T-helper 22 cell (primary cell): ENCODE results near the gene COL15A1.

ENCODE experiments used
- DNase-seq: peaks from one replicate; pipeline ENCODE4 v3.0.0-alpha.2; 2020; ENCODE audit warnings: low read depth

The COL15A1 gene

DNA sequence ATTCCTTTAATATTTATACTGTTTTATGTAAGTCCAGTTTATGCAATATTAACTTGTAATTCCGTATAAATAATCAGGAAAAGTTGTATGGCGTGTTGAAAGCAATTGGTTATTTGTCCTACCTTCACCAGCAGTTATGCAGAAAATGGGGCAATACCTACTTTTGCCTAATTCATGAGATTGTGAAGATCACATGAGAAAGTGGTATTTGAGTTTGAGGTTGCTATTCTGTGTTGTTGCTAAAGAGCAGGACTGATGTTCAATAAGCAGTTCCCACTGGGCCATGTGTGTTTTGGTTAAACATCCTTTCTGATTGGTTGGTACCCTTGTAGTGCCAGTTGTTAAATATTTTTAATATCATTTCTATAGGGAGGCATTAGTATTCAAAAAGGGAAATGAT lies 164.4 kb downstream of the COL15A1 start:
- DNase-seq = no peak

DNA sequence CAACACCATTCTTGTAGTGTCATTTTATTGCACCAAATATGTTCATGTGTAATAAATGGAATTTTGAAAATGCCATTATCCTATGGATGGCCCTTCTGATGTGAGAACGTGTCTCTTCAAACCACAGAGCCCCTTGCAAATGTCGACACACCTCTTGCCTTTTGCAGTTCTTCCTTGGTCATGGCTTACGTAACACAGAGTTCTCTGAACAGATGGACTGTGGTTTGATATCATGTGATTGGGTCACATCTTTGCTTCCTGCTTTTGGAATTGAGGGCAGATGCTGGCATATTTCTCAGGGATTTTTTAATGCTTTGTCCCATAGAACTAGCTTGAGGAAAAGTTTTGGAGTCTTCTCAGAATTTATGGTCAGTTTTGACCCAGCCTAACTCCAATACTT lies 165.8 kb downstream of the COL15A1 start:
- DNase-seq = no peak

DNA sequence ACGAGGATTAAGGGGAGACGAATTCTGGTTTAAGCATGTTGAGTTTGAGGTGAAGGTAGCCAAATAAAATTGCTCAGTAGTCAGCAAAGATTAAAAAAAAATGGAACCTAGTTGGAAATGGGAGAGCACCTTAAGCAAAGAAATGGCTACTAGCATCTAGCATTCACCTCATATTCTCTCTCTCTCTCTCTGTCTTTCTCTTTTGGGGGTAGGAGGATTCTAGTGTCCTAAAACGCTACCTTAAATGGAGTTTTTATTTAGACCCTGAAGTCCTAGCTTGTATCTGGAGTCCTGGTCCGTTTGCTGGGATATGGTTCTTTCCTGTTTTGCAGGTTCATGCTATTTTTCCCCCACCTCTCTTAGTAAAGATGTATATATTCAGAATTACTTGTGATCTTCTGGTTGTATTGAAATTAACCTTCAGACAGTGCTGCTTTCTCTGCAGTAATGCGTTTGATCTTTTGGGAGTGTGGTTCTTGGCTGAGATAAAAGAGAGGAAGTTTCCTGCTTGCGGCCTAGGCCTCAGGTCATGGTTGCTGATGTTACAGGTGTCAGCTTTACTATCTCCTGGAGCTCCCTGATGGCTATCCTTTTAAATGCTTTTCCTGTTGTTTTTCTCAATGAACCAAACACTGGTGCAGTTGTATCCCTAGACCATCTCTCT lies 169.2 kb downstream of the COL15A1 start:
- peak; percentile 28 for DNase-seq

DNA sequence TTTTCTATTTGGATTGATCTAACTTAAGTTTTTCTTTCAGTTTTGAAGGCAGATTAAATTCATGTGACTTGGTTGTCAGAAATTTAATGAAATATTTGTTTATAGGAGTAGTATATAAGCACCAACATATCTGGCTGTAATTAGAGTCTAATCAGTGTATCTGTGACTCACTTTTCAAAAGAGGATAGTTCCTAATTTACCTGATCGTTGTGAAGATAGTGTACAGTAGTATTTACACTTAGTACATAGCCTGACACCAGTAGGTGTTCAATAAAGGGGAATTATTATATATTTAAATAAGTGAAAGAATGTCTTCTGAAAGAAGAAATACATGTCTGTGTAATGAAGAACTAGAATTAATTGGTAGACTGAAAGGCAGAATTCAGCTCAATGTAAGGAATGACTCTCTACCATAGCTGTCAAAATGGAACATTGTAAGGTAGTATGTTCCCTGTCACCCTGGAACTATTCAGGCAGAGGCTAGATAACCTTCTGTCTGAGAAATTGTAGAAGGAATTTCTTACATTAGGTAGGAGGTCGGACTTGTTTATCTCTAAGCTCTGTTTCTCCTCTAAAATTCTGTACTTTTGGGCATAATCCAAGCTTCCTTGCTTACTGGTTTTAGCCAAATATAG lies 169.8 kb downstream of the COL15A1 start:
- no peak for DNase-seq

DNA sequence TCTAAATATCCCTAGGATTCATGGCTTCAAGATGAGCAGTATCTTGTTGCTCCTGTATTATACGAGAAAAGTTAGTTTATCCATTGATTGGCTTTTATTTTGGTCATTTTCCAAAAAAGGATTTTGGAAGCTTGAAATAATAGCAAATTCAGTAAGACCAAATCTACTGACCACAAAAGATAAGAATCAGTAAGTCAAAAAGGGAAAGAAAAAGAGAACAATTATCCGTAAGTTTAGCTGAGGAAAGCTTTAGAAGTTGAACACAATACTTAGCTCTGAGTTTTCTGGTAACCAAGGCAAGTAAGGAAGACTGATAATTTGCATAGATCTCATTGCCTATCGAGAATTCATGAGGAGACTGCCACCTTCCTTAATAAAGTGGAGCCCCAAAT lies 170.3 kb downstream of the COL15A1 start:
- DNase-seq = no peak

DNA sequence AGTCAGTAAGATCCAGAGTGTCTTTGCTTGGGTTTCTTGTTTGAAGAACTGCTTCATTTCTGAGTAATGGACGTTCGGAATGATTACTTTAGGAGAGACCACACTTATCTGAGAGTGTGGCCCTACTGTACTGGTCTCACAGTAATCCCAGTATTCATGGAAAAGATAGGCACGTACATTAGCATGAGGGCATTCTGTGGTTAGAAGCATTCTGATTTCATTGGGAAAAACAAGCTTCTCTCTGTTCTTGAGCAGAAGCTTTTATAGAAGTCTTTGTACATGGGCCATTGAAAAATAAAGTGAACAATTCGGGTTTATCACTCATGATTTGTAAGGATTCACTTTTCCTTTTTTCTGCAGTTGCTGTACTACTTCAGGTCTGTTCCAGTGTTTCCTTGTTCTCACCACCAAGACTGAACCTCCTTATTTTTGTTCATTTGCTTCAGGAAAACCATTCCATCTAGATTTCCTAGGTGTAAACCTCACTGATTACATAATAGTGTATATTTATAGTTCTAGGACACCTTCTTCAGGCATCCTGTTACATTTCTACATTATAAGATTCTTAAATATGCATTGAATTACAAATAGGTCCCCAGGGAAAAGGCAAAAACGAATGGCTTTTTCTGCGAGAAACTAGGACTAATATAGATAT lies 171.3 kb downstream of the COL15A1 start:
- no peak for DNase-seq

DNA sequence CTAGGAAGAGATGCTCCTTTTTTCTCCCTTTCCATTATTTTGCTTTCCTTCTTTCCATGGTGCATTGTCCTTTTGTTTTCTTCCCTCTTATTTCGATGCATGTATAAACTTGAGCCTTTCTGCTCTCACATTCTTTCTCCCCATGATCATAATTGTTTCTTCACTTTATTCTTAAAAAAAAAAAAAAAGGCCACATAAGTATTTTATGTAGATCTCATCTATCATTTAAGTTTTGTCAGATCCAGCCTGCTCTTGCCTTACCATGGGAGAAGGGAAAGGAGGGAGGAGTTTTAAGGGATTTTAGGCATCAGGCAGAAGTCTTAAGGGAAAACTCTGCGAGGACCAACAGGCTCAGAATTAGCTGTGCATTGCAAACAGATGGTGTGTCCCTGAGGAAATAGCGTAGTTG lies 172.3 kb downstream of the COL15A1 start:
- no peak for DNase-seq

DNA sequence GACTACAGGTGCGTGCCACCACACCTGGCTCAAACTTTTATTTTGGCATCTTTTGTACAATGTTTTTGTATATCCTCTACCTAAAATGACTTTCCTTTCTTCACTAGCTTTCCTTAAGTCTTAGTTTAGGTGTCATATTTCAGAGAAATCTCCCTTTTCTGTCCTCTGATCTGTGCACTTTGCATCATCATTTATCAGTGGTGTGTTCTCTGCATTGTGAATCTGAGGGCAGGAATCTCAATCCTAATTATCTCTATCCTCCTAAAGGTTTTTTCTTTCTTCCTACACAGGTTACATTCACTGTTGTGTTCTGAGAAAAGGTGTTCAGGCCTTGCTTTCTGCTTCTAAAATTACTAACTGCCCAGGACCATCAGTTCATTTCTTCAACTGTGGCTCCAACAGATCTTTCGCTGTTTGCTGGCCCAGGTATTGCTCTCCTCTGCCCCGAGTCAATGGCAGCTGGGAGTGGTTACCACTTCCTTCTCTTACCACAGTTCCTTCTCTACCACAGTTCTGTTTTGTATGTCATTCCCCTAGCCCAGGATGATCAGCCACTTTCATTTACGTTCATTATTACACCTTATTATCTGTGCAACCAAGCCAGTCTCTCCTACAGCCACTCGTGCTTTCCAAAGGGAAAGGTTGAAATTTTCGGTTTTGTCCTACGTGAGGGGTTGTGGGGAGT lies 175.2 kb downstream of the COL15A1 start:
- peak; percentile 34 for DNase-seq

DNA sequence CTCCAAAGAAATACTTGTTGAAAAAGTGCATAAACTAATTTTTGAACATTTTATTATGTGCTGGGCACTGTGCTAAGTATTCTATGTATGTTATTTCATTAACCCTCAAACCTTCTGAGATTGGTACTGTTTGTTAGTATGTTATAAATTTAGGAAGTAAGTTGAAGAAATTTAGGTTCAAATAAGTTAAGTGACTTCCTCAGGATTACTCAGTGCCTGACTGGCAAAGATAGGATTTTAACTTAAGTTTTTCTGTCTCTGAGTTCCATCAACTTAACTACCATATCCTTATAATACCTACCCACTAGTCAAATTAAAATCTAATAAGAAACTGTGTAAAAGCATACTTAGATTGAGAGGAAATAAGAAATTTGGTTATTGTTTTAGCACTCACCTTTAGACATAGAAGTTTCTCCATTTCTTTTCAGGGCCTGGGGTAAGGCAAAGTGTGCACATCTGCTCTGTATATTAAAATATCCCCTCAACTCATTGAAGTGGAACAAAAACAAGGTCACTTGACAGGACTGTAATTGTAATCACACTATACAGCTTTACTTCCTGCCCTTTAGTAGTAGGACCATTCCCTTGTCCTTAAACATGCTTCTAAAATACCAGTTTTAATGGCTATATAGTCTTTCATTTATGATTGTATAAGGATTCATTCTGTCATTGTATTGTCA lies 176.4 kb downstream of the COL15A1 start:
- no peak for DNase-seq
